Nephron progenitor cell (in vitro differentiated cells): Measurements from ENCODE around the gene ELF5.

ENCODE experiments used
- DNase-seq: peaks from one replicate; pipeline ENCODE4 v3.0.0; 2021
- H3K27ac Mint-ChIP-seq: 2 replicates; pipeline ENCODE4 v1.8.0; 2021; ENCODE audit warnings: mild to moderate bottlenecking, moderate library complexity, mixed read lengths
- H3K27me3 Mint-ChIP-seq: 2 replicates; pipeline ENCODE4 v1.8.0; 2021; ENCODE audit warnings: mild to moderate bottlenecking, low read depth, mixed read lengths; ENCODE audit not compliant: poor library complexity
- H3K36me3 Mint-ChIP-seq: 2 replicates; pipeline ENCODE4 v1.8.0; 2021; ENCODE audit warnings: low read depth, mixed read lengths
- H3K4me1 Mint-ChIP-seq: 2 replicates; pipeline ENCODE4 v1.8.0; 2021; ENCODE audit warnings: mixed read lengths
- H3K4me3 Mint-ChIP-seq: 2 replicates; pipeline ENCODE4 v1.8.0; 2021; ENCODE audit warnings: mild to moderate bottlenecking, moderate library complexity, mixed read lengths
- H3K9me3 Mint-ChIP-seq: 2 replicates; pipeline ENCODE4 v1.8.0; 2021; ENCODE audit warnings: mild to moderate bottlenecking, moderate library complexity, mixed read lengths
- CTCF ChIP-seq: fragments of 200-600 bp; sonication (generic); IDR thresholded peaks from 2 replicates; pipeline ENCODE4 v1.5.0; 2021; ENCODE audit warnings: antibody characterized with exemption

The ELF5 gene

GRCh38 chr11:34525888-34526657 lies 12.5 kb upstream of the ELF5 start:
- no peak for TF ChIP-seq CTCF
- no peak overlapping the region for H3K4me3 Mint-ChIP-seq
- peaks cover 4% of the 10 kb centered on the region for H3K9me3 Mint-ChIP-seq
- no peaks in the 10 kb centered on the region for H3K4me1 Mint-ChIP-seq
- H3K36me3 Mint-ChIP-seq = no peaks in the 10 kb centered on the region
- DNase-seq = no peak
- H3K27me3 Mint-ChIP-seq = peaks cover 19% of the 10 kb centered on the region
- no peak overlapping the region for H3K27ac Mint-ChIP-seq

GRCh38 chr11:34525098-34525497 lies 11.5 kb upstream of the ELF5 start:
- no peaks in the 10 kb centered on the region for H3K36me3 Mint-ChIP-seq
- no peak overlapping the region for H3K4me3 Mint-ChIP-seq
- peaks cover 17% of the 10 kb centered on the region for H3K27me3 Mint-ChIP-seq
- no peak for TF ChIP-seq CTCF
- no peak for DNase-seq
- H3K9me3 Mint-ChIP-seq = peaks cover 3% of the 10 kb centered on the region
- H3K4me1 Mint-ChIP-seq = no peaks in the 10 kb centered on the region
- H3K27ac Mint-ChIP-seq = no peak overlapping the region

- Mint-ChIP-seq H3K36me3 (no peaks in the 10 kb centered on the region), H3K27me3 (peaks cover 14% of the 10 kb centered on the region), H3K4me3 (no peak overlapping the region), H3K4me1 (no peaks in the 10 kb centered on the region), H3K9me3 (no peaks in the 10 kb centered on the region), H3K27ac (no peak overlapping the region)
- TF ChIP-seq CTCF = no peak
- no peak for DNase-seq
Measured at GRCh38 chr11:34524696-34525095, 11.1 kb upstream of the ELF5 start.

- TF ChIP-seq CTCF = no peak
- Mint-ChIP-seq H3K4me3 (no peak overlapping the region), H3K36me3 (no peaks in the 10 kb centered on the region), H3K27me3 (peaks cover 16% of the 10 kb centered on the region), H3K4me1 (no peaks in the 10 kb centered on the region), H3K27ac (no peak overlapping the region), H3K9me3 (no peaks in the 10 kb centered on the region)
- DNase-seq = no peak
Measured at GRCh38 chr11:34523053-34523452, 9.5 kb upstream of the ELF5 start.

GRCh38 chr11:34522188-34522587 lies 8.6 kb upstream of the ELF5 start:
- H3K36me3 Mint-ChIP-seq = no peaks in the 10 kb centered on the region
- no peak overlapping the region for H3K4me3 Mint-ChIP-seq
- no peaks in the 10 kb centered on the region for H3K9me3 Mint-ChIP-seq
- no peak for TF ChIP-seq CTCF
- H3K27me3 Mint-ChIP-seq = peaks cover 16% of the 10 kb centered on the region
- H3K4me1 Mint-ChIP-seq = no peaks in the 10 kb centered on the region
- DNase-seq = no peak
- no peak overlapping the region for H3K27ac Mint-ChIP-seq

GRCh38 chr11:34521265-34521664 lies 7.7 kb upstream of the ELF5 start:
- H3K4me1 Mint-ChIP-seq = no peaks in the 10 kb centered on the region
- H3K36me3 Mint-ChIP-seq = no peaks in the 10 kb centered on the region
- peaks cover 12% of the 10 kb centered on the region for H3K27me3 Mint-ChIP-seq
- no peak for DNase-seq
- H3K4me3 Mint-ChIP-seq = no peak overlapping the region
- no peaks in the 10 kb centered on the region for H3K9me3 Mint-ChIP-seq
- no peak overlapping the region for H3K27ac Mint-ChIP-seq
- no peak for TF ChIP-seq CTCF
